Choroid plexus epithelial cell (primary cell): ENCODE data around the gene PLEK2.
"Not testable (repeated sequence)": the region's sequence is repeated elsewhere in the genome, so short reads cannot be mapped to it uniquely, and the experiment has no call there.

Source experiments
- DNase-seq: peaks from one replicate; pipeline ENCODE4 v3.0.0-alpha.2; 2010; ENCODE audit warnings: low read depth
- H3K4me3 ChIP-seq: 2 replicates; pipeline ENCODE4 v1.5.1; 2011; ENCODE audit warnings: low read depth, mild to moderate bottlenecking, control low read depth, low read length, moderate library complexity
- CTCF ChIP-seq: conservative IDR thresholded peaks from 2 replicates; pipeline ENCODE4 v1.5.1; 2011; ENCODE audit warnings: low read depth, mild to moderate bottlenecking, control low read depth, inconsistent platforms, low read length, moderate library complexity

PLEK2 gene

GRCh38 chr14:67420102-67420739 lies 8.3 kb upstream of the PLEK2 start:
- no peak overlapping the region for H3K4me3 ChIP-seq
- DNase-seq = no peak
- TF ChIP-seq CTCF = peak; percentile 62

- TF ChIP-seq CTCF = no peak
- no peak overlapping the region for H3K4me3 ChIP-seq
- DNase-seq = no peak
Measured at GRCh38 chr14:67418401-67419191, 6.6 kb upstream of the PLEK2 start.

GRCh38 chr14:67417633-67418032 lies 5.7 kb upstream of the PLEK2 start:
- no peak for TF ChIP-seq CTCF
- H3K4me3 ChIP-seq = no peak overlapping the region
- peak; percentile 42 for DNase-seq

GRCh38 chr14:67416810-67417209 lies 4.8 kb upstream of the PLEK2 start:
- no peak for TF ChIP-seq CTCF
- DNase-seq = no peak
- no peak overlapping the region for H3K4me3 ChIP-seq

- no peak for DNase-seq
- no peak for TF ChIP-seq CTCF
- no peak overlapping the region for H3K4me3 ChIP-seq
Measured at GRCh38 chr14:67416085-67416484, 4.1 kb upstream of the PLEK2 start.

GRCh38 chr14:67415610-67416009 lies 3.6 kb upstream of the PLEK2 start:
- not testable (repeated sequence) for H3K4me3 ChIP-seq, DNase-seq

- peak; percentile 69 for DNase-seq
- H3K4me3 ChIP-seq = no peak overlapping the region
- no peak for TF ChIP-seq CTCF
Measured at GRCh38 chr14:67413806-67414769, 2.1 kb upstream of the PLEK2 start.
